ENCODE results near the gene CHD2.

Gene CHD2

DNA sequence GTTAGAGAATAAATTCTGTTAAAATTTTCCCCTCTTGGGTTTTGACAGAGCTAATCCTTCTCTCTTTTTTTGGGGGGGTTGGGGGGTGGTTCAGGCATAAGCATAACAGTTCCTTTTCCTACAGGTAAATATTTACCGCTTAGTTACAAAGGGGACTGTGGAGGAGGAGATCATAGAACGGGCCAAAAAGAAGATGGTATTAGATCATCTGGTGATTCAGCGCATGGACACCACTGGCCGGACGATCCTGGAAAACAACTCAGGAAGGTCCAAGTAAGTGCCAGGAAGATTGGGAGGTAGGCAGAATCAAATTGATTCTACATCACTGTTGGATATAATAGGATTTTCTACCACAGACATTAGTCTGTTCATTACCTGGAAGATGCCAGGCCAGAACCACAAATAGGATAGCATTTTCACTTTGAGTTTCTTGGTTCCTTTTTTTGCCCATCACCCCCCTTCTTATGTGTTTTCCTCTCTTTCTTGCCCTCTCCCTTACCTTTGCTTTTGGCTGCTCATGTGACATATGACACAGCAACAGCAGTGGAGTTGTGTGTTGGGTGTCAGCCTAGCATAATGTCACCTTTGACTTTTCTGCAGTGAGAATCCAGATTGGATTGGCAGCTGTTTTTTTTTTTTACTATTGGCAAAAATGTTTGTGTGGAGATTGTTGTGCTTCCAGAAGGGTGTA is 79.0 kb downstream of the CHD2 start:
- H3K4me2 ChIP-seq (ENCODE audit: low read length): no peak overlapping the region
- no peaks in the 10 kb centered on the region for H4K20me1 ChIP-seq (ENCODE audit: control insufficient read depth, insufficient read depth, low read depth, low read length)
- no peaks in the 10 kb centered on the region for H3K4me1 ChIP-seq (ENCODE audit: control insufficient read depth, low read length)
- H3K27me3 ChIP-seq (ENCODE audit: control insufficient read depth, low read length): no peaks in the 10 kb centered on the region
- H3K79me2 ChIP-seq (ENCODE audit: control insufficient read depth, low read length): no peaks in the 10 kb centered on the region
- no peak overlapping the region for H3K4me3 ChIP-seq (ENCODE audit: low read length)
- no peak overlapping the region for H3K27ac ChIP-seq (ENCODE audit: low read depth, low read length)
- H3K9me3 ChIP-seq (ENCODE audit: control insufficient read depth, insufficient read depth, low read length): no peaks in the 10 kb centered on the region
- TF ChIP-seq, protein P1, sequence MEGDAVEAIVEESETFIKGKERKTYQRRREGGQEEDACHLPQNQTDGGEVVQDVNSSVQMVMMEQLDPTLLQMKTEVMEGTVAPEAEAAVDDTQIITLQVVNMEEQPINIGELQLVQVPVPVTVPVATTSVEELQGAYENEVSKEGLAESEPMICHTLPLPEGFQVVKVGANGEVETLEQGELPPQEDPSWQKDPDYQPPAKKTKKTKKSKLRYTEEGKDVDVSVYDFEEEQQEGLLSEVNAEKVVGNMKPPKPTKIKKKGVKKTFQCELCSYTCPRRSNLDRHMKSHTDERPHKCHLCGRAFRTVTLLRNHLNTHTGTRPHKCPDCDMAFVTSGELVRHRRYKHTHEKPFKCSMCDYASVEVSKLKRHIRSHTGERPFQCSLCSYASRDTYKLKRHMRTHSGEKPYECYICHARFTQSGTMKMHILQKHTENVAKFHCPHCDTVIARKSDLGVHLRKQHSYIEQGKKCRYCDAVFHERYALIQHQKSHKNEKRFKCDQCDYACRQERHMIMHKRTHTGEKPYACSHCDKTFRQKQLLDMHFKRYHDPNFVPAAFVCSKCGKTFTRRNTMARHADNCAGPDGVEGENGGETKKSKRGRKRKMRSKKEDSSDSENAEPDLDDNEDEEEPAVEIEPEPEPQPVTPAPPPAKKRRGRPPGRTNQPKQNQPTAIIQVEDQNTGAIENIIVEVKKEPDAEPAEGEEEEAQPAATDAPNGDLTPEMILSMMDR (IDR thresholded peaks at IDR 0.05; ENCODE audit: low read depth, low read length, poor library complexity, severe bottlenecking): no peak
- TF ChIP-seq EZH2phosphoT487 (IDR thresholded peaks at IDR 0.05; ENCODE audit: borderline replicate concordance, low read length): no peak
- no peaks in the 10 kb centered on the region for H3K9me2 ChIP-seq (replicated peaks; ENCODE audit: control insufficient read depth, low read length)
- H3F3A ChIP-seq (ENCODE audit: control insufficient read depth, insufficient read depth): no peaks in the 10 kb centered on the region
- H3K36me3 ChIP-seq (ENCODE audit: control insufficient read depth, low read length): peaks cover 72% of the 10 kb centered on the region

DNA sequence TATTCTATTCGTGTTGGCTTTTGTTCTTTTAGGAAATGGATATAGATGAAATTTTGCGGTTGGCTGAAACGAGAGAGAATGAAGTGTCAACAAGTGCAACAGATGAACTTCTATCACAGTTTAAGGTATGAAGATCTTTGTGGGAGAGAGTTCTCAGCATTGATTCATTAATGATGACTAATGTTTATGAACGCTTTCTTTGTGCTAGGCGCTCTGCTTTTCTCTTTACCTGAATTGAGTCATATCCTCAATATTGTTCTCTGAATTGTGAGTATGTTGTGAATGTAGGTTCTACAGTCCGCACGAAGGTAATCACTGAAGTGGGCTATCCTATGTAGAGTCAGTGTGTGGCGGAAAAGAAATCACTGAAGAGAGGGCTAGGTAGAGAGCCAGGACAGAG is 81.2 kb downstream of the CHD2 start:
- TF ChIP-seq EZH2phosphoT487 (IDR thresholded peaks at IDR 0.05; ENCODE audit: borderline replicate concordance, low read length): no peak
- TF ChIP-seq, protein P1 (IDR thresholded peaks at IDR 0.05; ENCODE audit: low read depth, low read length, poor library complexity, severe bottlenecking): no peak
- no peaks in the 10 kb centered on the region for H3K4me1 ChIP-seq (ENCODE audit: control insufficient read depth, low read length)
- H3F3A ChIP-seq (ENCODE audit: control insufficient read depth, insufficient read depth): no peaks in the 10 kb centered on the region
- H3K9me3 ChIP-seq (ENCODE audit: control insufficient read depth, insufficient read depth, low read length): no peaks in the 10 kb centered on the region
- H3K79me2 ChIP-seq (ENCODE audit: control insufficient read depth, low read length): no peaks in the 10 kb centered on the region
- no peak overlapping the region for H3K4me3 ChIP-seq (ENCODE audit: low read length)
- no peak overlapping the region for H3K27ac ChIP-seq (ENCODE audit: low read depth, low read length)
- no peaks in the 10 kb centered on the region for H4K20me1 ChIP-seq (ENCODE audit: control insufficient read depth, insufficient read depth, low read depth, low read length)
- peaks cover 78% of the 10 kb centered on the region for H3K36me3 ChIP-seq (ENCODE audit: control insufficient read depth, low read length)
- no peaks in the 10 kb centered on the region for H3K27me3 ChIP-seq (ENCODE audit: control insufficient read depth, low read length)
- H3K4me2 ChIP-seq (ENCODE audit: low read length): no peak overlapping the region
- H3K9me2 ChIP-seq (replicated peaks; ENCODE audit: control insufficient read depth, low read length): no peaks in the 10 kb centered on the region

DNA sequence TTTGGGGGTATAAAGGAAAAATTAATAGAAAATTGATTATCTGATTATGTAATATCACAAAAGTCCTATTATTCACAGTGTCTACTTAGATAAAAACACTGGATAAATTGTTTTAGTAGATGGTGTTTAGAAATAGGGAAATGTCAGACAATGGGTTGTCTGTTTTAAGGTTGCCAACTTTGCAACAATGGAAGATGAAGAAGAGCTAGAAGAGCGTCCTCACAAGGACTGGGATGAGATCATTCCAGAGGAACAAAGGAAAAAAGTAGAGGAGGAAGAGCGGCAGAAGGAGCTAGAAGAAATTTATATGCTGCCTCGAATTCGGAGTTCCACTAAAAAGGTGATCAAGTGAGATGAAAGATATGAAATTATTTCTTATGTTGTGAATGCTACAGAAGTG is 84.0 kb downstream of the CHD2 start:
- H3K9me3 ChIP-seq (ENCODE audit: control insufficient read depth, insufficient read depth, low read length): no peaks in the 10 kb centered on the region
- no peaks in the 10 kb centered on the region for H3K4me1 ChIP-seq (ENCODE audit: control insufficient read depth, low read length)
- H3K4me2 ChIP-seq (ENCODE audit: low read length): no peak overlapping the region
- H4K20me1 ChIP-seq (ENCODE audit: control insufficient read depth, insufficient read depth, low read depth, low read length): no peaks in the 10 kb centered on the region
- H3K9me2 ChIP-seq (replicated peaks; ENCODE audit: control insufficient read depth, low read length): no peaks in the 10 kb centered on the region
- peaks cover 77% of the 10 kb centered on the region for H3K36me3 ChIP-seq (ENCODE audit: control insufficient read depth, low read length)
- TF ChIP-seq, protein P1 (IDR thresholded peaks at IDR 0.05; ENCODE audit: low read depth, low read length, poor library complexity, severe bottlenecking): no peak
- TF ChIP-seq EZH2phosphoT487 (IDR thresholded peaks at IDR 0.05; ENCODE audit: borderline replicate concordance, low read length): no peak
- no peak overlapping the region for H3K27ac ChIP-seq (ENCODE audit: low read depth, low read length)
- no peaks in the 10 kb centered on the region for H3K79me2 ChIP-seq (ENCODE audit: control insufficient read depth, low read length)
- H3K27me3 ChIP-seq (ENCODE audit: control insufficient read depth, low read length): no peaks in the 10 kb centered on the region
- no peak overlapping the region for H3K4me3 ChIP-seq (ENCODE audit: low read length)
- no peaks in the 10 kb centered on the region for H3F3A ChIP-seq (ENCODE audit: control insufficient read depth, insufficient read depth)
